Activated CD8-positive, alpha-beta memory T cell treated with anti-CD3 and anti-CD28 coated beads, Interleukin-2, amount 50 U/mL, for 4 hours (primary cell): ENCODE measurements around the gene CCR7.
"Not testable (repeated sequence)": the region's sequence is repeated elsewhere in the genome, so short reads cannot be mapped to it uniquely, and the experiment has no call there.

Source experiments
- DNase-seq: peaks from one replicate; pipeline ENCODE4 v3.0.0-alpha.2; 2020

CCR7 gene

DNA sequence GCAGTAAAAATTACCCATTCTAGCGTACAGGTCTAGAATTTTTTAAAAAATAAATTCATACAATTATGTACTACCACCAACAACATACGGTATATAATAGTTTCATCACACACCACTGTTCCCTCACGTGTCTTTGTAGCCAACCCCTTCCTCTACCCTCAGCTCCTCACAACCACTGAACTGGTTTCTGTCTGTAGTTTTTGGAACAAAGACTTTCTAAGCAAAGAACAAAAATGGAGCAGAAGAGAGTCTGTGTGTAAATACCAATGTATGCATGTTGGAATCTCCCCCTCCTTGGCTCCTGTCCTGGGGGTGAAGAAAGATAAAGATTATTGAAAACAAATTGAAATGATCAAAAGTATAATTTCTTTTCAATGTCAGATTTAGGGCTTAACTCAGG lies 31.9 kb upstream of the CCR7 start:
- DNase-seq: no peak

DNA sequence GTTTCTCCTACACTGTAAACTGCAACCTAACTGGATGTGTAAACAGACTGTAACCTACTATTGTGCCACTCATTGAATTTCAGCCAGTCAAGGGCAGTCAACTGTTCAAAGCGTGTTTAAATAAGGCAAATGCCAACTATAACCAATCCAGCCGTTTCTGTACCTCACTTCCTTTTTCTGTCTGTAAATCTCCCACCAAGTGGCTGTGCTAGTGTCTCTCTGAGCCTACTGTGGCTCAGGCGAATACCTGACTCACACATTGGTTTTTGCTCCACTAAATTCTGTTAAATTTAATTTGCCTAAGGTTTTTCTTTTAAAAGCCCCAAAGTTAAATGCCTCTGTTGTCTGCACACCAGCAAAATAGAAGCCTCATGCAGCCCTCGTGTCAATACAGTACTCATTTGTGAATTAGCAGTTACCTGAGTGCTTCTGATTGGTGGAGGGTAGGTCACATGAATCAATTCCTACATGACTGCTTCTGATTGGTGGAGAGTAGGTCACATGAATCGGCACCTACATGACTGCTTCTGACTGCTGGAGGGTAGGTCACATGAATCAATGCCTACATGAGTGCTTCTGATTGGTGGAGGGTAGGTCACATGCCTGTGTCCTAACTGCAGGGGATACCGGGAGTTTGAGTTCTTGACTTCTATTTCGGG lies 31.1 kb upstream of the CCR7 start:
- no peak for DNase-seq

DNA sequence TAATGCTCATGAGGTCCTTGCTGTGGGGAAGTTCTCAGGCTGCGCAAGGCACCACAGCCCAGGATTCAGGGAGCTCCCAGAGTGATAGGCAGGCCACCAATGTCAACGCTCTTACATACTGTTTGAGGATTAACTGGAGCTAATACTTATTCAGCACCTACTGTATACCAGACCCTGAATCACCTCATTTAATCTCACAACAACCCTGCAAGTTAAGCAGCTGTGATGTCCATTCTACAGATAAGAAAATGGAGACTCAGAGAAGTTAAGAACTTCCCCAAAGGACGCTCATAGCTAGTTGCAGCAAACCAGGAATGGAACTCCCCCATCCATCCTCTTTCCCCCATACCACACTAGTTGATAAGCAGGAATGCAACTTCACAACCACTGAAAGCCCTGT lies 25.5 kb upstream of the CCR7 start:
- DNase-seq: no peak

DNA sequence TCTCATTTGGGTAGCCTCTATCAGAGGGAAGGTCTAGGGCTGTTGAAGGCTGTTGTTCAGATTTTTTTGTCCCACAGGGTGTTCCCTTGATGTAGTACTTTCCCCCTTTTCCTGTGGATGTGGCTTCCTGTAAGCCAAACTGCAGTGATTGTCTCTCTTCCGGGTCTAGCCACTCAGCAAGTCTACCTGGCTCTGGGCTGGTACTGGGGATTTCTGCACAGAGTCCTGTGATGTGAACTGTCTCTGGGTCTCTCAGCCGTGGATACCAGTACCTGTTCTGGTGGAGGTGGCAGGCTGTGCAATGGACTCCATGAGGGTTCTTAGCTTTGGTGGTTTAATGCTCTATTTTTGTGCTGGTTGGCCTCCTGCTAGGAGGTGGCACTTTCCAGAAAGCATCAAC lies 23.3 kb upstream of the CCR7 start:
- DNase-seq: no peak

- DNase-seq: not testable (repeated sequence)
Measured at GRCh38 chr17:40586264-40586663, 21.0 kb upstream of the CCR7 start.

GRCh38 chr17:40584950-40585349 lies 19.7 kb upstream of the CCR7 start:
- not testable (repeated sequence) for DNase-seq

- peak; percentile 50 for DNase-seq
Measured at GRCh38 chr17:40582328-40582901, 17.1 kb upstream of the CCR7 start.

DNA sequence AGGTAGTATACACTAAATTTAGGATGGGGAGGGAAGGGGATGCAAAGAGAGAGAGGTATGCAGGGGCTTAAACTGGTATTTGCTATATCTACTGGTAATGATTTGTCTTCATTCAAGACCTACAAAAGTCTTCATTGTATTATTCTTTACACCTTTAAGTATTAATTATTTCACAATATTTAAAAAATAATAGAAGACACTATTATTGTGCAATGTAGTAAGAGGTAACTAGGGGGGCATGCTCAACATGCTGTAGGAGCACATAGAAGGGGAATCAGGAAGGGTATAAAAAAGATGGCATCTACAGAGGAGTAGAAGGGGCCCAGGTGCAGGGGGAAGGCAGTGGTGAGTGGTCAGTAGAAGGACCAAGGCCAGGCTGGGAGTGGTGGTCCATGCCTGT lies 14.9 kb upstream of the CCR7 start:
- no peak for DNase-seq

DNA sequence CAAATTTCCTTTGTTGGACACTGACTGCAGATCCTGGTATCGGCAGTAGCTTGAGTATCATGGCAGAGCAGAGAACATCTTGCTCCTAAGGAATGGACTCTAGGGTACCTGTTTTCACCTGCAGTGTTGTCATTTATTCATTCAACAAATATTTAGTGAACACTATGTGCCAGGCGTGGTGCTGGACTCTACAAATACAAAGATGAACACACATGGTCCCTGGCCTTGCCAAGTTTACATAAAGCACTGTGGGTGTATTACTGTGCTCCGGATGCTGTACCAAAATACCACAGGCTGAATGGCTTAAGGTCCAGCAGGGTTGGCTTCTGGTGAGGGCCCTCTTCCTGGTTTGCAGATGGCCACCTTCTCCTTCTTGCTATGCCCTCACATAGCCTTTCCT lies 14.2 kb upstream of the CCR7 start:
- DNase-seq: no peak

DNA sequence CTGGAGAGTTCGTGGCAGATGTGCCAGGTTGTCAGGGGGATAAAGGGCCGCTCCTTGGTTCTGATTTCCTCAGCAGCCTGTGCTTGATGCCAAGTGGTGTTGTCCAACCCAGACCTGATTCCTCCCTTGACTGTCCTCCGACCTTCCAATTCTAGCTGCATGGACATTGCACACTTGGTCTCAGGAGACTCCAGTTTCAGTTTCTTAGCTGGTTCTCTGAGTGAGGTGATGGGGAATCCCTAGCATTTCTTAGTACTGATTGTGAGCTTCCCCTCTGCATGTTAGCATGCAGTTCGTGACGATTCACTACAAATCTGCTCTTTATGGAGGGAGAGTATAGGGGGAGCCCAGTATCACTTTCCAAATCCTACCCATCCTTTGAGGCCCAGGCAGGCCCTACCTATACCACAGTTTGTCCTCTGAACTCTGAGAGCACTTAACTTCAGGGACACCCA lies 12.4 kb upstream of the CCR7 start:
- DNase-seq: no peak

DNA sequence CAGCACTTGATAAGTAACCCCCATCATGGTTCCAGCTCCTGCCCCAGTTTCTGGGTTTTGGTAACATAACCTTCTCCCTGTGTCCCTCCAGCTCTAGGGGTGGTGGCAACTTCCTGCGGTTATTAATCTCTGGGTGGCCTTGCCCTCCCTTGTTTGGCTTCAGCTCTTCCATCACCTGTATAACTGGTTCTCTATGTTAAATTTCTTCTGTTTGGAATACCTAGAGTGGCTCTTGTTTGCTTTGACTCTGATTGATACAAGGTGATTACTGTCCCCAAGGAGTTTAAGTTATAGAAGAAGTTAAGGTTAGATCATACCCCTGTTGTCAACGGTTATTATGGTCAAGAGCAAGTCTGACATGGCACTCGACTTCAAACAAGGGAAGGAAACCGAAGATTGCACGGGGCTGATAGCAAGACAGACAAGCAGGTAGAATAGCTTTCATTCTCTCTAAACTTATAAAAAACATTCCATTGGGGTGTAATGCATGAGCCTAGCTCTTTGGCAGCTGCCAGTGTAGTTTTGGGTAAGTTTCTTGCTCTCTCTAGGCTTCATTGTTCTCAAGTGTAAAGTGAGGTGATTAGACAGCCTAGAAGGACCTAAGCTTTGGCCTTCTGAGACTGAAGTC lies 11.0 kb upstream of the CCR7 start:
- DNase-seq: no peak

DNA sequence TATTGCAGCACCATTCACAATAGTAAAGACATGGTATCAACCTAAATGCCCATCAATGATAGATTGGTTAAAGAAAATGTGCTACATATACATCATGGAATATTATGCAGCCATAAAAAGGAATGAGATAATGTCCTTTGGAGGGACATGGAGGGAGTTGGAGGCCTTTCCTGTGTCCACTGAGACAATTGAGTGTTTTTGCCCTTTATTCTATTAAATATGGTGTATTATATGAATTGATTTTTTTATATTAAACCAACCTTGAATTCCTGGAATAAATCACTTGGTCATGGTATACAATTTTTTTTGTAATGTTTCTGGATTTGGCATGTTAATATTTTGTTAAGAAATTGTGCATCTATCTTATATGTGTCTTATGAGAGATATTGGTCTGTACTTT lies 9.0 kb upstream of the CCR7 start:
- DNase-seq: no peak

- not testable (repeated sequence) for DNase-seq
Measured at GRCh38 chr17:40572245-40572993, 7.1 kb upstream of the CCR7 start.

GRCh38 chr17:40568074-40568836 lies 3.0 kb upstream of the CCR7 start:
- no peak for DNase-seq

- DNase-seq: no peak
Measured at GRCh38 chr17:40567377-40567776, 2.1 kb upstream of the CCR7 start.

- DNase-seq: no peak
Measured at GRCh38 chr17:40565769-40566409, 617 bp upstream of the CCR7 start.

DNA sequence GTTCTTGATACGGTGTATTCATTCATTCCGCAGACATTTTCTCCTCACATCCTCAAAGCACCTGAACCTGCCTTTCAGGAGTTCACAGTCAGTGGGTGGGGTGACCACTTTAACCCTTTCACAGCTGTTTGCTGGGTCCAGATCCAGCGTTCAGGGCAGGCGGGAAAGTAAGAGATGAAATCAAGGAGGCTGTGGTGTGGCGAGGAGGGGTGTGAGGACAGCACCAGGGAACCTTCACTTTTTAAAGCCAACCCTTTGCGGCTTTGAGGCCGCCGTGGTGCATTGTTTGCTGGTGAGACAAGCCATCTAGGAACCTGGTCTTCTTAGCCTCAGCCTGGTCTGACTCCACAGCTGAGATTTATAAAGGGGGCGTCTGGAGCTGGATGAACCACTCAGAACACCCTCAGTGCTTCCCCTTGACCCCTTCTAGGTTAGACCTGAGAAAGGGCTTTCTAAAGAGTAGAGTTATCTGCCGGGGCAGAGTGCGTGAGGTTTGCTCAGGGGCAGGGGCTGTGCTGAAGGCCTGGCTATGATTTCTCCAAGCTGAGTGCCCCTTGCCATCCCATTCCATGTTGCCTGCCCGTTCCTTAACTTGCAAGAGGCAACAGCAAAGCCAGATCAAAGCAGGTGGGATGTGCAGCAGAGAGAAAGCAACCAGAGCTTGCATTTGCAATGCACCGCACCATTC lies 933 bp downstream of the CCR7 start:
- DNase-seq: peak; percentile 33

GRCh38 chr17:40563220-40564052 lies 1.8 kb downstream of the CCR7 start:
- DNase-seq: peak; percentile 22

GRCh38 chr17:40562838-40563219 lies 2.4 kb downstream of the CCR7 start:
- DNase-seq: peak; percentile 15

DNA sequence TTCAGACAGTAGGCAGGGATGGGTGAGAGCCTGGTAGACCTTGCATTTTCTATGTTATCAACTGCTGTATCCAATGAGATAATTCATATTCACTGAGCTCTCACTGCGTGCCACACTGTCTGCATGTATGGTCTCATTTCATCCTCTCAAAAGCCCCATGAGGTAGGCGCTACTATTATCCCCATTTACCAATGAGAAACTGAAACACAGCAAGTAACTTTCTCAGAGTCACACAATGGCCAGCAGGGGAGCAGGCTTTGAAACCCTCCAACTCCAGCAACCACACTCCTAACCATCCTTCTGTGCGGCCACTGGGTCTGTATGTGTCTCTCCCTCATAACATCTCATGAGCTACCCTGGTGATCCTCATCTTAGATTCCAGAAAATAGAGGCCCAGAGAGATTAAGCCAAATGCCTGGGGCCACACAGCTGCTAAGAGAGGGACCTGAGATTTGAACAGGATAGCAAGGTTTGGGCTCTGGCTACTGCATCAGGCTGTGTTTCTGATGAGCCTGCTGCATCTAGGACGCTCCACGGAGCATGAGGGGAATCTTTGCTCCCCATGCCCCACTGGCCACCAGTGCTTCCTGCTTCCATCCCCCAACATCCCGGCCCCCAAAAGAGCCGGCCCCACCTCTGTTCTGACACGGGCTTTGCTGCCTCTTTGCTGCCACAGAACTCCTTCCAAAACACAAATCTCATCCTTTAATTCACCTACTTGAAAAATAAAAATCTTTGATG lies 3.2 kb downstream of the CCR7 start:
- DNase-seq: peak; percentile 50
